Inflammatory macrophage treated with lipopolysaccharide for 4 hours (primary cell): ENCODE results near the gene TMEM170B.

Experiments
- DNase-seq: peaks from one replicate; pipeline ENCODE4 v3.0.0-alpha.2; 2020

The TMEM170B gene

GRCh38 chr6:11589261-11589660 is 51.7 kb downstream of the TMEM170B start:
- DNase-seq: no peak

- no peak for DNase-seq
These were observed 54.9 kb downstream of the TMEM170B start for GRCh38 chr6:11592294-11592906.

GRCh38 chr6:11593096-11593495 is 55.5 kb downstream of the TMEM170B start:
- DNase-seq: no peak

- DNase-seq: peak; percentile 19
These were observed 58.4 kb downstream of the TMEM170B start for GRCh38 chr6:11595903-11596302.

- DNase-seq: no peak
These were observed 59.2 kb downstream of the TMEM170B start for GRCh38 chr6:11596640-11597237.

- DNase-seq: peak; percentile 85
These were observed 61.1 kb downstream of the TMEM170B start for GRCh38 chr6:11598687-11599086.

- no peak for DNase-seq
These were observed 62.7 kb downstream of the TMEM170B start for GRCh38 chr6:11600251-11600650.

GRCh38 chr6:11601776-11602605 is 64.4 kb downstream of the TMEM170B start:
- no peak for DNase-seq

GRCh38 chr6:11604215-11604614 is 66.7 kb downstream of the TMEM170B start:
- DNase-seq: no peak

- DNase-seq: no peak
These were observed 67.4 kb downstream of the TMEM170B start for GRCh38 chr6:11604836-11605506.

- no peak for DNase-seq
These were observed 68.0 kb downstream of the TMEM170B start for GRCh38 chr6:11605507-11605905.

GRCh38 chr6:11606332-11606731 is 68.8 kb downstream of the TMEM170B start:
- DNase-seq: no peak

- no peak for DNase-seq
These were observed 69.8 kb downstream of the TMEM170B start for GRCh38 chr6:11607383-11607782.

- DNase-seq: no peak
These were observed 71.2 kb downstream of the TMEM170B start for GRCh38 chr6:11608600-11609323.

GRCh38 chr6:11609324-11610071 is 71.9 kb downstream of the TMEM170B start:
- DNase-seq: no peak

GRCh38 chr6:11613336-11613735 is 75.8 kb downstream of the TMEM170B start:
- no peak for DNase-seq

- DNase-seq: no peak
These were observed 76.3 kb downstream of the TMEM170B start for GRCh38 chr6:11613858-11614257.

- DNase-seq: no peak
These were observed 77.1 kb downstream of the TMEM170B start for GRCh38 chr6:11614534-11615213.

GRCh38 chr6:11615214-11615602 is 77.7 kb downstream of the TMEM170B start:
- DNase-seq: no peak

- no peak for DNase-seq
These were observed 78.7 kb downstream of the TMEM170B start for GRCh38 chr6:11616200-11616611.

GRCh38 chr6:11618533-11618932 is 81.0 kb downstream of the TMEM170B start:
- no peak for DNase-seq
